Central memory CD8-positive, alpha-beta T cell (primary cell): ENCODE data around the gene DLG1.
A peak's percentile ranks its signal among the peaks of the same experiment; 100 is the strongest.
"Not testable (repeated sequence)": the region's sequence is repeated elsewhere in the genome, so short reads cannot be mapped to it uniquely, and the experiment has no call there.

Experiments used
- ATAC-seq: fragments of 150-1000 bp; cut with Tn5 transposase; replicated peaks from 2 replicates; pipeline ENCODE4 v1.10.0; 2022; ENCODE audit warnings: mild to moderate bottlenecking, moderate FRiP score, moderate number of reproducible peaks; ENCODE audit not compliant: poor library complexity, severe bottlenecking; ENCODE audit errors: extremely low read depth
- DNase-seq, 2 donors: peaks; one replicate each; pipeline ENCODE4 v3.0.0; 2021; ENCODE audit warnings: low spot score in 2 of 2
- H3K27ac Mint-ChIP-seq: one replicate; pipeline ENCODE4 v1.8.0; 2022; ENCODE audit warnings: low read depth, mild to moderate bottlenecking, moderate library complexity, mixed read lengths
- H3K27me3 Mint-ChIP-seq: one replicate; pipeline ENCODE4 v1.8.0; 2022; ENCODE audit warnings: mixed read lengths
- H3K36me3 Mint-ChIP-seq: one replicate; pipeline ENCODE4 v1.8.0; 2022; ENCODE audit warnings: mild to moderate bottlenecking, moderate library complexity, mixed read lengths; ENCODE audit not compliant: insufficient read depth
- H3K4me1 Mint-ChIP-seq: one replicate; pipeline ENCODE4 v1.8.0; 2022; ENCODE audit warnings: mixed read lengths
- H3K4me3 Mint-ChIP-seq: one replicate; pipeline ENCODE4 v1.8.0; 2022; ENCODE audit warnings: mild to moderate bottlenecking, moderate library complexity, mixed read lengths
- H3K9me3 Mint-ChIP-seq: one replicate; pipeline ENCODE4 v1.8.0; 2022; ENCODE audit warnings: mixed read lengths

The DLG1 gene

GRCh38 chr3:197209366-197210260 is 88.8 kb downstream of the DLG1 start:
- Mint-ChIP-seq H3K27ac (peak overlapping the region; percentile 32), H3K9me3 (peaks cover 13% of the 10 kb centered on the region), H3K4me3 (no peak overlapping the region), H3K36me3 (no peaks in the 10 kb centered on the region), H3K4me1 (peaks cover 60% of the 10 kb centered on the region), H3K27me3 (no peaks in the 10 kb centered on the region)
- DNase-seq (no peak), ATAC-seq (no peak)

- ATAC-seq (no peak), DNase-seq (no peak)
- no peak overlapping the region for H3K27ac Mint-ChIP-seq
- no peaks in the 10 kb centered on the region for H3K27me3 Mint-ChIP-seq
- peaks cover 7% of the 10 kb centered on the region for H3K9me3 Mint-ChIP-seq
- no peaks in the 10 kb centered on the region for H3K36me3 Mint-ChIP-seq
- H3K4me3 Mint-ChIP-seq: no peak overlapping the region
- H3K4me1 Mint-ChIP-seq: peaks cover 62% of the 10 kb centered on the region
Measured at GRCh38 chr3:197206913-197207312, 91.5 kb downstream of the DLG1 start.

GRCh38 chr3:197205675-197206074 is 92.7 kb downstream of the DLG1 start:
- ATAC-seq (no peak), DNase-seq (no peak)
- no peaks in the 10 kb centered on the region for H3K27me3 Mint-ChIP-seq
- H3K27ac Mint-ChIP-seq: no peak overlapping the region
- H3K9me3 Mint-ChIP-seq: no peaks in the 10 kb centered on the region
- H3K36me3 Mint-ChIP-seq: no peaks in the 10 kb centered on the region
- H3K4me3 Mint-ChIP-seq: no peak overlapping the region
- H3K4me1 Mint-ChIP-seq: peaks cover 60% of the 10 kb centered on the region

- peaks cover 60% of the 10 kb centered on the region for H3K4me1 Mint-ChIP-seq
- ATAC-seq: no peak
- peak overlapping the region; percentile 36 for H3K27ac Mint-ChIP-seq
- no peak for DNase-seq
- H3K9me3 Mint-ChIP-seq: no peaks in the 10 kb centered on the region
- H3K27me3 Mint-ChIP-seq: no peaks in the 10 kb centered on the region
- no peak overlapping the region for H3K4me3 Mint-ChIP-seq
- H3K36me3 Mint-ChIP-seq: peaks cover 3% of the 10 kb centered on the region
Measured at GRCh38 chr3:197205265-197205664, 93.1 kb downstream of the DLG1 start.

- DNase-seq (no peak), ATAC-seq (no peak)
- Mint-ChIP-seq H3K36me3 (peaks cover 3% of the 10 kb centered on the region), H3K27me3 (no peaks in the 10 kb centered on the region), H3K9me3 (no peaks in the 10 kb centered on the region), H3K27ac (peak overlapping the region; percentile 36), H3K4me1 (peaks cover 55% of the 10 kb centered on the region), H3K4me3 (no peak overlapping the region)
Measured at GRCh38 chr3:197204736-197205135, 93.7 kb downstream of the DLG1 start.

GRCh38 chr3:197203714-197204146 is 94.7 kb downstream of the DLG1 start:
- peaks cover 47% of the 10 kb centered on the region for H3K4me1 Mint-ChIP-seq
- no peak for DNase-seq
- H3K36me3 Mint-ChIP-seq: peaks cover 3% of the 10 kb centered on the region
- H3K4me3 Mint-ChIP-seq: no peak overlapping the region
- no peaks in the 10 kb centered on the region for H3K9me3 Mint-ChIP-seq
- H3K27ac Mint-ChIP-seq: no peak overlapping the region
- no peak for ATAC-seq
- H3K27me3 Mint-ChIP-seq: no peaks in the 10 kb centered on the region

- no peaks in the 10 kb centered on the region for H3K27me3 Mint-ChIP-seq
- peak overlapping the region; percentile 10 for H3K27ac Mint-ChIP-seq
- no peak for DNase-seq
- H3K9me3 Mint-ChIP-seq: no peaks in the 10 kb centered on the region
- H3K36me3 Mint-ChIP-seq: peaks cover 3% of the 10 kb centered on the region
- no peak overlapping the region for H3K4me3 Mint-ChIP-seq
- H3K4me1 Mint-ChIP-seq: peaks cover 41% of the 10 kb centered on the region
- no peak for ATAC-seq
Measured at GRCh38 chr3:197202694-197203093, 95.7 kb downstream of the DLG1 start.

GRCh38 chr3:197201791-197202452 is 96.5 kb downstream of the DLG1 start:
- Mint-ChIP-seq H3K4me1 (peaks cover 46% of the 10 kb centered on the region), H3K27me3 (no peaks in the 10 kb centered on the region)
- no peak for ATAC-seq

GRCh38 chr3:197200856-197201255 is 97.6 kb downstream of the DLG1 start:
- peaks cover 46% of the 10 kb centered on the region for H3K4me1 Mint-ChIP-seq
- not testable (repeated sequence) for H3K27me3 Mint-ChIP-seq, H3K4me3 Mint-ChIP-seq, H3K36me3 Mint-ChIP-seq, ATAC-seq, DNase-seq, H3K9me3 Mint-ChIP-seq
- peak overlapping the region; percentile 29 for H3K27ac Mint-ChIP-seq

More at GRCh38 chr3:197201791-197202452, 96.5 kb downstream of the DLG1 start:
- DNase-seq: no peak
- Mint-ChIP-seq H3K27ac (no peak overlapping the region), H3K9me3 (no peaks in the 10 kb centered on the region), H3K4me3 (no peak overlapping the region), H3K36me3 (peaks cover 3% of the 10 kb centered on the region)

- Mint-ChIP-seq H3K4me1 (peaks cover 29% of the 10 kb centered on the region), H3K27me3 (no peaks in the 10 kb centered on the region), H3K9me3 (no peaks in the 10 kb centered on the region), H3K27ac (no peak overlapping the region), H3K36me3 (peaks cover 3% of the 10 kb centered on the region), H3K4me3 (no peak overlapping the region)
- no peak for ATAC-seq
- DNase-seq: no peak
Measured at GRCh38 chr3:197197334-197197733, 101.1 kb downstream of the DLG1 start.

GRCh38 chr3:197196192-197196591 is 102.2 kb downstream of the DLG1 start:
- H3K4me3 Mint-ChIP-seq: no peak overlapping the region
- H3K4me1 Mint-ChIP-seq: peaks cover 20% of the 10 kb centered on the region
- no peak for DNase-seq
- H3K27me3 Mint-ChIP-seq: no peaks in the 10 kb centered on the region
- no peaks in the 10 kb centered on the region for H3K9me3 Mint-ChIP-seq
- H3K27ac Mint-ChIP-seq: no peak overlapping the region
- no peak for ATAC-seq
- peaks cover 3% of the 10 kb centered on the region for H3K36me3 Mint-ChIP-seq

GRCh38 chr3:197195326-197195725 is 103.1 kb downstream of the DLG1 start:
- H3K27ac Mint-ChIP-seq: peak overlapping the region; percentile 27
- H3K36me3 Mint-ChIP-seq: no peaks in the 10 kb centered on the region
- DNase-seq (no peak), ATAC-seq (no peak)
- no peaks in the 10 kb centered on the region for H3K27me3 Mint-ChIP-seq
- H3K4me3 Mint-ChIP-seq: no peak overlapping the region
- H3K4me1 Mint-ChIP-seq: peaks cover 13% of the 10 kb centered on the region
- H3K9me3 Mint-ChIP-seq: no peaks in the 10 kb centered on the region

- not testable (repeated sequence) for H3K4me3 Mint-ChIP-seq, H3K36me3 Mint-ChIP-seq, H3K9me3 Mint-ChIP-seq, DNase-seq, ATAC-seq, H3K27me3 Mint-ChIP-seq, H3K27ac Mint-ChIP-seq
- H3K4me1 Mint-ChIP-seq: peaks cover 17% of the 10 kb centered on the region
Measured at GRCh38 chr3:197193759-197194158, 104.7 kb downstream of the DLG1 start.
